ENCODE data around the gene SPATA3. TPM values are rescaled to one million over a fixed set of nuclear protein-coding genes. Genes with fewer than 3 reads are reported as not detected.

Gene SPATA3
- total RNA-seq, 1 donor from 2014 or later = not detected

DNA sequence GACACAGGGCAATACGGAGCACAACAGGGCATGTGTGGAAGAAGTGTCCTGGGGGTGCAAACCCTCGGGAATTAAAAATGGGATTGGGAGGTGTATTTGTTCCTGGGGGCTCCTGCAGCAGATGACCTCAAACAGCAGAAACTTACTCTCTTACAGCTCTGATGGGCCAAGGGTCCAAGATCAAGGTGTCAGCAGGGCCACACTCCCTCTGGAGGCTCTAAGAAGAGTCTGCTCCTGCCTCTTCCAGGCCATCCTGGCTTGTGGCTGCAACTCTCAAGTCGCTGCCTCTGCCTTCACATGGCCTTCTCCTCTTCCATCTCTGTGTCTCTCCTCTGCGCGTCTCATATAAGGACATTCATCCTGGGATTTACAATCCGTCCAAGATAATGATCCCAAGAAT is 12.4 kb upstream of the SPATA3 start:
- no peaks in the 10 kb centered on the region for H3K9me3 ChIP-seq
- TF ChIP-seq POLR2AphosphoS5 (IDR thresholded peaks at IDR 0.05; ENCODE audit: insufficient read depth in 1 of 2, low read depth in 1 of 2) (no peak), POLR2A (IDR thresholded peaks at IDR 0.05) (no peak), CTCF (IDR thresholded peaks at IDR 0.05) (no peak)
- no peak overlapping the region for H3K4me3 ChIP-seq
- no peak overlapping the region for H3K27ac ChIP-seq
- no peaks in the 10 kb centered on the region for H3K36me3 ChIP-seq
- peak in 1 of 2 donors; percentile 75 for DNase-seq (ENCODE audit: extremely low spot score in 2 of 2)
- intact Hi-C loops (cut with DNase I) = no loop called here
- no peaks in the 10 kb centered on the region for H3K27me3 ChIP-seq
- peaks cover 6% of the 10 kb centered on the region for H3K4me1 ChIP-seq

DNA sequence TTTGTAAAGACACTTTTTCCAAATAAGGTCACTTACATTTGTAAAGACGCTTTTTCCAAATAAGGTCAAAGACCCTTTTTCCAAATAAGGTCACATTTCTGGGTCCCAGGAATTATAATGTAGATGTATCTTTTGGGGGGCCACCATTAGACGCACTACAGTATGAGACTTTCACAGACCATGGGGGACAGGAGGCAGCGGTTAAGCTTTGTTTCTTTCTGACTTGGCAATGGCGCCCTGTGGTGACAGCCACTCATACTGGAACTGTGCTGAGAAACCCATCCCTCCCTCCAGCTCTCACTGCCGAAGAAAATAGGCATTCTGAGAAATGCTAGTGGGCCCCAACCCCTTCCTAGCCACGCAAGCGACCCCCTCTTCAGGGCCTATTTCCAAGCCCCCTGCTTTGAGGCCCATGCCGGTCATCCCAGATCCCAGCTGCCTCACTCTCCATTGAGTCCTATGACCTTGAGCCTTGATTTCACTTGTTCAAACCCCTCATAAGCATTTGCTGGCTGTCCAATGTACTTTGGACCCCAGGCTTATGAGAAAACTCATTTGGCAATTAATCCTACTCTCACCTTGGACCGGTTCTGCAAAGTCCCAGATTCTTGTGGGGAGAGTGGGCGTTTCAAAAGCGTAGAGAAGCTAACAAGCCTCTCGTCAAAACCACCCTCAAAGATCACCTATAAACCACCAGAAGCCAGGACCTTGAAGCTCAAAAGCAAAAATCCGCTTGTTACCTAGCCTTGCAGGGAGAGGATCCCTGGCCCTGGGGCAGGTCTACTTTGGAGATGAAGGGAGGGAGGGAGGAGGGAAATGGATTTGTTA is 11.3 kb upstream of the SPATA3 start:
- Histone ChIP-seq H3K4me1 (peaks cover 6% of the 10 kb centered on the region), H3K9me3 (no peaks in the 10 kb centered on the region), H3K27me3 (no peaks in the 10 kb centered on the region), H3K36me3 (no peaks in the 10 kb centered on the region), H3K27ac (no peak overlapping the region), H3K4me3 (no peak overlapping the region)
- TF ChIP-seq POLR2AphosphoS5 (IDR thresholded peaks at IDR 0.05; ENCODE audit: insufficient read depth in 1 of 2, low read depth in 1 of 2) (no peak), POLR2A (IDR thresholded peaks at IDR 0.05) (no peak), CTCF (IDR thresholded peaks at IDR 0.05) (no peak)
- no peak for DNase-seq (ENCODE audit: extremely low spot score in 2 of 2)
- intact Hi-C loops (cut with DNase I) = loop anchor here (5.0 kb wide), 1 partner anchor 162 kb away; no protein-coding TSS in a partner anchor

- Histone ChIP-seq H3K4me1 (peaks cover 6% of the 10 kb centered on the region), H3K27me3 (no peaks in the 10 kb centered on the region), H3K9me3 (no peaks in the 10 kb centered on the region), H3K27ac (no peak overlapping the region), H3K4me3 (no peak overlapping the region), H3K36me3 (no peaks in the 10 kb centered on the region)
- intact Hi-C loops (cut with DNase I) = loop anchor here (5.0 kb wide), 1 partner anchor 163 kb away; no protein-coding TSS in a partner anchor
- DNase-seq (ENCODE audit: extremely low spot score in 2 of 2) = no peak
- TF ChIP-seq CTCF (IDR thresholded peaks at IDR 0.05) (no peak), POLR2A (IDR thresholded peaks at IDR 0.05) (no peak), POLR2AphosphoS5 (IDR thresholded peaks at IDR 0.05; ENCODE audit: insufficient read depth in 1 of 2, low read depth in 1 of 2) (no peak)
Measured at GRCh38 chr2:230985519-230986231, 10.2 kb upstream of the SPATA3 start.

GRCh38 chr2:230986520-230987136 is 9.3 kb upstream of the SPATA3 start:
- TF ChIP-seq POLR2A (IDR thresholded peaks at IDR 0.05) (no peak), CTCF (IDR thresholded peaks at IDR 0.05) (no peak), POLR2AphosphoS5 (IDR thresholded peaks at IDR 0.05; ENCODE audit: insufficient read depth in 1 of 2, low read depth in 1 of 2) (no peak)
- Histone ChIP-seq H3K36me3 (no peaks in the 10 kb centered on the region), H3K9me3 (no peaks in the 10 kb centered on the region), H3K27me3 (no peaks in the 10 kb centered on the region), H3K4me3 (peak overlapping the region; percentile 24 to 50), H3K27ac (no peak overlapping the region), H3K4me1 (peaks cover 6% of the 10 kb centered on the region)
- intact Hi-C loops (cut with DNase I) = loop anchor here (5.0 kb wide), 1 partner anchor 164 kb away; no protein-coding TSS in a partner anchor
- no peak for DNase-seq (ENCODE audit: extremely low spot score in 2 of 2)
